ENCODE data around the gene TBL1X. TPM values are rescaled to one million over a fixed set of nuclear protein-coding genes. Genes with fewer than 3 reads are reported as not detected.

TBL1X gene
- total and polyA plus RNA-seq, 2 of the 13 experiments (the other 11 are each of a cell fraction or from before 2014, with no cell fraction given) = 17.6 to 19.9 TPM

- no peak for TF ChIP-seq ZKSCAN8 (CRISPR knock-in tag; IDR thresholded peaks at IDR 0.05; ENCODE audit: borderline replicate concordance)
- TF ChIP-seq, protein P1, sequence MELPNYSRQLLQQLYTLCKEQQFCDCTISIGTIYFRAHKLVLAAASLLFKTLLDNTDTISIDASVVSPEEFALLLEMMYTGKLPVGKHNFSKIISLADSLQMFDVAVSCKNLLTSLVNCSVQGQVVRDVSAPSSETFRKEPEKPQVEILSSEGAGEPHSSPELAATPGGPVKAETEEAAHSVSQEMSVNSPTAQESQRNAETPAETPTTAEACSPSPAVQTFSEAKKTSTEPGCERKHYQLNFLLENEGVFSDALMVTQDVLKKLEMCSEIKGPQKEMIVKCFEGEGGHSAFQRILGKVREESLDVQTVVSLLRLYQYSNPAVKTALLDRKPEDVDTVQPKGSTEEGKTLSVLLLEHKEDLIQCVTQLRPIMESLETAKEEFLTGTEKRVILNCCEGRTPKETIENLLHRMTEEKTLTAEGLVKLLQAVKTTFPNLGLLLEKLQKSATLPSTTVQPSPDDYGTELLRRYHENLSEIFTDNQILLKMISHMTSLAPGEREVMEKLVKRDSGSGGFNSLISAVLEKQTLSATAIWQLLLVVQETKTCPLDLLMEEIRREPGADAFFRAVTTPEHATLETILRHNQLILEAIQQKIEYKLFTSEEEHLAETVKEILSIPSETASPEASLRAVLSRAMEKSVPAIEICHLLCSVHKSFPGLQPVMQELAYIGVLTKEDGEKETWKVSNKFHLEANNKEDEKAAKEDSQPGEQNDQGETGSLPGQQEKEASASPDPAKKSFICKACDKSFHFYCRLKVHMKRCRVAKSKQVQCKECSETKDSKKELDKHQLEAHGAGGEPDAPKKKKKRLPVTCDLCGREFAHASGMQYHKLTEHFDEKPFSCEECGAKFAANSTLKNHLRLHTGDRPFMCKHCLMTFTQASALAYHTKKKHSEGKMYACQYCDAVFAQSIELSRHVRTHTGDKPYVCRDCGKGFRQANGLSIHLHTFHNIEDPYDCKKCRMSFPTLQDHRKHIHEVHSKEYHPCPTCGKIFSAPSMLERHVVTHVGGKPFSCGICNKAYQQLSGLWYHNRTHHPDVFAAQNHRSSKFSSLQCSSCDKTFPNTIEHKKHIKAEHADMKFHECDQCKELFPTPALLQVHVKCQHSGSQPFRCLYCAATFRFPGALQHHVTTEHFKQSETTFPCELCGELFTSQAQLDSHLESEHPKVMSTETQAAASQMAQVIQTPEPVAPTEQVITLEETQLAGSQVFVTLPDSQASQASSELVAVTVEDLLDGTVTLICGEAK (IDR thresholded peaks at IDR 0.05) = no peak
- TF ChIP-seq, protein P1 (CRISPR knock-in tag; IDR thresholded peaks at IDR 0.05) = peak; percentile 86
- POLR2A ChIA-PET = no interaction called here
- in situ Hi-C loops (cut with HindIII; ENCODE audit: extremely low pct_ligation_motif_present, low pct_unique_long_range_greater_than_20kb) = no loop called here
- no peak overlapping the region for H3K9ac ChIP-seq (ENCODE audit: insufficient read depth, low read depth, low read length)
- 91% methylated on average over 2 of the region's 3 CpGs for WGBS (ENCODE audit: low lambda C conversion rate)
- H2AFZ ChIP-seq (ENCODE audit: low read length) = no peak overlapping the region
- no TSS peak for BruUV-seq (replicated peaks)
- H3K36me3 ChIP-seq (replicated peaks in 1 of 2; ENCODE audit: control insufficient read depth in 1 of 2, insufficient read depth in 2 of 2, low read length in 2 of 2) = peaks cover 3 to 7% of the 10 kb centered on the region in 2 experiments; a peak in 3 of 5 replicates
- no peaks in the 10 kb centered on the region for H3K79me2 ChIP-seq (ENCODE audit: insufficient read depth, low read length)
- no peak overlapping the region for H3K4me3 ChIP-seq (replicated peaks in 1 of 3; ENCODE audit: insufficient read depth in 1 of 3, low read depth in 2 of 3, low read length in 3 of 3)
- H3K4me2 ChIP-seq (ENCODE audit: low read depth, low read length) = no peak overlapping the region
- H3K9me3 ChIP-seq (ENCODE audit: low read length) = no peaks in the 10 kb centered on the region
- DNase-seq (ENCODE audit: low spot score) = no peak
- H3K4me1 ChIP-seq (ENCODE audit: insufficient read depth, low read length) = no peaks in the 10 kb centered on the region
- FAIRE-seq = no peak
- intact Hi-C loops (cut with micrococcal nuclease; ENCODE audit: unreplicated experiment) = no loop called here
- no peak for ATAC-seq
- H3K27me3 ChIP-seq (ENCODE audit: control insufficient read depth in 1 of 2, insufficient read depth in 2 of 2, low read length in 2 of 2) = no peaks in the 10 kb centered on the region
- no peaks in the 10 kb centered on the region for H4K20me1 ChIP-seq (ENCODE audit: insufficient read depth, low read length)
- CTCF ChIA-PET (ENCODE audit: low intra/inter-chr PET ratio, low total read pairs) = no interaction called here
- no peak overlapping the region for H3K27ac ChIP-seq (ENCODE audit: extremely low read length, insufficient read depth, low read length)
Observed at GRCh38 chrX:9678215-9678965, 213.5 kb downstream of the TBL1X start.
